GM18526 (cell line): Measurements from ENCODE around the gene SH2D1A.

Experiments used
- POLR2A ChIP-seq: IDR thresholded peaks from 3 replicates; pipeline ENCODE4 v1.6.1; 2011; ENCODE audit not compliant: insufficient read length; ENCODE audit errors: extremely low read depth

The SH2D1A gene

GRCh38 chrX:124346117-124346876 is at the start of gene SH2D1A:
Gene SH2D1A (plus strand): TSS chrX:124346563. CDS start chrX:124346643, 80 bp downstream.
- TF ChIP-seq POLR2A = no peak

DNA sequence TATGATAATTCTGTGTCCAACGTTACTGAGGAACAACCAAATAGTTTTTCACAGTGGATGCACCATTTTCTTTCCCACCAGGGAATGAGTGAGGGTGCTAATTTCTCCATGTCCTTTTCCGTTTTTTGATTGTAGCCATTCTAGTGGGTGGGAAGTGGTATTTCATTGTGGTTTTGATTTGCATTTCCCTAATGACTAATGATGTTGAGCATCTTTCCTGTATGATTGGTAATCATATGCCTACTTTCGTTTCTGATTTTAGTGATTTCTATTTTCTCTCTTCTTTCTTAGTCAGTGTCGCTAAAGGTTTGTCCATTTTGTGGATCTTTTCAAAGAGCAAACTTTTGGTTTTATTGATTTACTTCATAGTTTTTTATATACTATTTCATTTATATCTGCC is 46.0 kb upstream of the SH2D1A start:
- no peak for TF ChIP-seq POLR2A

- TF ChIP-seq POLR2A = no peak
Observed at GRCh38 chrX:124307253-124307907, 39.0 kb upstream of the SH2D1A start.

- TF ChIP-seq POLR2A = no peak
Observed at GRCh38 chrX:124325732-124326131, 20.6 kb upstream of the SH2D1A start.

DNA sequence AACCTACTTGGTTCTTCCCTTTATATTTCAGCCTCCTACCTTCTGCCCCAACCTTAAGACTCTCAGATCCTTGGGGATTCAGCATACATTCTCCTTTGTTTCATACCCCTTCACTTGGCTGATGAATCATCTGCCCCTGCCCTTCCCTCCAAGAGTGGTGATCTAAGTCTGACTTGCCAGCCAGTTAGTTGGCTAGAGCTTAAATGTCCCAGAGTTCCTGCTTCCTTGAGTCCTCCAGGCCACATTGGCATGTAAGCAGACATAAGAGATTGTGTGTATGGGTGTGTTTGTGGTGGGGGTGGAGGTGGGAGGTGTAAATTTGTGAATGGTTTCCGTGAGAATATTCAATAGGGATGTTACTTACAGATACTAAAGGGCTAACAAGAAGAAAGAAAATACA is 17.6 kb upstream of the SH2D1A start:
- TF ChIP-seq POLR2A = no peak

- TF ChIP-seq POLR2A = no peak
Observed at GRCh38 chrX:124332481-124333424, 13.6 kb upstream of the SH2D1A start, which contains the start of gene TEX13D. Gene TEX13D (plus strand): TSS chrX:124332660. CDS start chrX:124332918, 258 bp downstream.

DNA sequence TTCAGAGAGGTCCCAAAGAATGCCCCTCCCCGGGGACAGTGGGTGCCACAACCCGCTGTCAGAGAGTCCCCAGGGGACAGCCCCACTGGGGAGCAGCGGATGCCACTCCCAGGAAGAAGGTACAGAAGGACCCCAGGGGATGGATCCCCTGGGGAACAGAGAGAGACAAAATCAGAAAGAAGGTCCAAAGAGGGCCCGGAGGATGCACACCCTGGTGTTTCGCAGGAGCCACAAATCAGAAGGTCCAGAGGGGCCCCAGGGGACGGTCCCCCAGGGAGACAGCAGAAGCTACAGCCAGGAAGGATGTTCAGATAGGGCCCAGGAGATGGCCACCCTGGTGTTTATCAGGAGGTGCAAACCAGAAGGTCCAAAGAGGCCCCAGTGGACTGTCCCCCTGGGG is 12.5 kb upstream of the SH2D1A start:
- no peak for TF ChIP-seq POLR2A

GRCh38 chrX:124335598-124335997 is 10.8 kb upstream of the SH2D1A start:
- TF ChIP-seq POLR2A = no peak

DNA sequence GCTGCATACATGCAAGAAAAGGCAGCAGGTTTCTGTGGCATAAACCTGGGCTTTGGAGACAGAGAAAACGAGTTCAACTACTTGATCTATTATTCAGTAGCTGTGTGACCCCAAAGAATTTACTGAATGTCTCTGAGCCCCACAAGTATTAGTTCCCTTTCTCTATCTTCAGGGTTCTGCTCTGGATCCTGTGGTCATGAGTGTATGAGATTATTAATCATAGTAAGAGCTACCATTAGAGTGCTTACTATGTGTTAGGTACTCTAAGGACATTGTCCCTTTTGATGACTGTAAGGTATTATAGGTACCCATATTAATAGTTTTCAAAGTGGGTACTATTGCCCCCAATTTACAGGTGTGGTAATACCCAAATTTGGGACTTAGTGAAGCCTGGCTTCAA is 8.4 kb upstream of the SH2D1A start:
- TF ChIP-seq POLR2A = no peak

DNA sequence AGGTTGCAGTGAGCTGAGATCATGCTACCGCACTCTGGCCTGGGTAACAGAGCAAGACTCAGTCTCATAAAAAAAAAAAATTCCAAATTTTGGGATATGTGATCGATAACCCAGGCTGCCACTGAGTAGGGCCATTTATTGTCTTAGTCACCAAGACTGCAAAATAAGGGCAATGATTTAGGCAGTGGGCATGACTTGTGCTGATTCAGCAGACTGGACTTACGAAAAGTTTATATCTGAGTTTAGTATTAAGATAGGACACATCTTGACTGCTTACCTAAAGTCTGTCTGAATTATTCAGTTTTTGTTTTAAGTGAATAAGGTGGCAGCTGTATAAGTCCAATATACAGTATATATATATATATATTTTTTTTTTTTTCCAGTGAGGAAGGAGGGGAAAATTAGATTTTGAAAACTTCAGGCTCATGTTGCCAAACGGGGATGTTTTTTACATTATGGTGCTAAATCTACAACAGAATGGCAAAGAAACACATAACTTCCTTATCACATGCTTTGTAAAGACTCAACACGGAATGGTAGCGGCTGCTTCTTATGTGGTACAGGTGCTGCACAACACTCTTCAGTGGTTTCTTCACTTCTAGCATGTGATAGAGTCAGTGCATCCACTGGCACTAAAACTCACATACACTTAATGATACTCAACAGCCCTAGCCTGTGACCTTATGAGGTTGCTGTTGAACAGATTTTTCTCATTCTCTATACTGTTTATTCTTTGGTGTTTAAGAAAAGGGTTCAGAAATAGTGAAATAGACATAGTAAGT is 7.4 kb upstream of the SH2D1A start:
- TF ChIP-seq POLR2A = no peak

- TF ChIP-seq POLR2A = no peak
Observed at GRCh38 chrX:124341396-124342132, 4.8 kb upstream of the SH2D1A start.

DNA sequence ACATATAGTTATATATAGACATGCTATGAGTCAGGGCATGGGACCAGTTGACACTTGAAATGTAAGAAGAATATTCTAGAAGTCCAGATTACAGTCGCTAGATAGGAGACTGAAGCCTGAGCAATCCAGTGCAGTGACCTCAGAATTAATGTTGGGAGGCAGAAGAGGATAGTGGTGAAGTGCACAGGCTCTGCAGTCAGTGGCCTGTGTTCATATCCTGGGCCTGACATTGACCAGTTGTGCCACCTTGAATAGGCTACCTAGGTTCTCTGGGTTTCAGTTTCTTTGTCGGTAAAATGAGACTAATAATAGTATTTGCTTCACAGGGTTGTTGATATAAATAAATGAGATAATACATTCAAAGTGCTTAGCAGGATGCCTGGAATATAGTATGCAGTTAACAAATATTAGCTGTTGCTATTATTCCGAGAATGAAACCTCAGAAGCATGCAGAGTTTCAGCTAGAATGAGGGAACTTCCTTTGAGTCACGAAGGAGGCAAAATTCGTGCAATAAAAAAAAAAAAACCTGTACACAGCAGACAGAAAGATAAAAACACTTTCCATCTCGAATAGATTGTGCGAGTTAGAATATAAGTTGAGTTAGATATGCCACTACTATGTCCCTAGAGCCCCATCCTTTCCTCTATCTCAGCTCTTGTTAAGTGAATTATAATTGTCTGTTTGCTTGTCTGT is 4.0 kb upstream of the SH2D1A start:
- no peak for TF ChIP-seq POLR2A

DNA sequence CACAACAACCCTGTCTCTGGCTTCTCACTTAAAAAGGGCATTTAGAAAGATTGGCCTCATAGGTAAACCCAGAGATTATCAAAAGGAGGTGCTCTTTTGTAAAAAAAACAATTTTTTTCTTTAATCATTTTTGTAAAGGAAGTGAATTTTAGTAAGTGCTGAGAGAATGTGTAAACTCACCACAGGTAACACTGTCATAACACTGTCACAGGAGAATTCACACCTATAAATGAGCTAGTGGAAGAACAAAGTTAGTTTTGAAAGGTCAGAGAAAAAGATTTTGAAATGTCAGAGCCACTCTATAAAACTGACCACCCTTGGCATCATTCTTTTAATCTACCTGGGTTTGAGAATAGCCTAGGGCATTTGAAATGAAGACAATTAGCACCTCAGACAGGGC is 3.3 kb upstream of the SH2D1A start:
- TF ChIP-seq POLR2A = no peak
